Stimulated activated CD4-positive, alpha-beta T cell treated with anti-CD3 and anti-CD28 coated beads, Interleukin-15, amount 100 ng/mL, for 1 hour (primary cell): ENCODE data around the gene MALL.
"Not testable (repeated sequence)": the region's sequence is repeated elsewhere in the genome, so short reads cannot be mapped to it uniquely, and the experiment has no call there.

Experiments used
- DNase-seq, 2 donors: peaks; one replicate each; pipeline ENCODE4 v3.0.0-alpha.2; 2020; ENCODE audit warnings: low read depth in 1 of 2, low spot score in 1 of 2

The MALL gene

DNA sequence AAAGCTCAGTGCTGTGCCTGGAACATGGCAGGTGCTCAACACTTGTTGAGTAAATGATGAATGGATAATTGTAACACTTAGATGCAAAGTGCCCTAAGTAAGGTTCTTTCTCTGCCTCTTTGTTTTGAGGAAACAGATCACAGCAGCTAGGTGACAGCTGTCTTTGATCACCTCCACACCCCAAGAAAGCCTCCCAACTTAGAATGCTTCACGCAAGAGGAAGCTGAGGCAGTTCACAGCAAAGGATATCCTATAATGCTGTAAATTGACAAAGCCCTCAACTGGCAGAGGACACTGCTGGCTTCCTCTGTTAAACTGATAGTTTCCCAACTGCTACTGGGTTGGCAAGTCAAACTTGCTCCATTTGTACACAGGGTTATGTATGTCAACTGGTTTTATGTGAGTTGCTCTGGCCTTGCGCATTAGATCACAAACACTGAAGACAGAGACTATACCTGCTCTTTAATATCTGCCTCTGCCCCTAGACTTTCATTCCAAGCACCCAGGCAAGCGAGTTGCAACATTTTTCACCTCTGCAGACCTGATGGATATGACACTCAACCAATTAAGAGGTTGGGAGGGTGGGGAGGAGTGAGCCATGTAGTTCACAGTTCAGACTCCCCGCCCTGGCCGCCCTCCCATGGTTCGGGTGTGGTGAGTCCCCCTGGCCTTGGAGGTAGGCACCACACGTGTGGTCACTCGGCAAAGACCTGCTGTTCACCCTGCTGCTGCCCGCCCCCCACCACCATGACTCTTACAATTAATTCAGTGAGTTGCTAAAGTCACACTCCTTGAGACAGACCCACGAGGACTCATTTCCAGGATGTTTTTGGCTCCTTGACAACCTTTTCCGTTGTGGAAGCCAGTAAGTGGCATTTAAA is 4.8 kb upstream of the MALL start:
- no peak for DNase-seq

GRCh38 chr2:110116033-110116710 is 550 bp upstream of the MALL start:
- no peak for DNase-seq

DNA sequence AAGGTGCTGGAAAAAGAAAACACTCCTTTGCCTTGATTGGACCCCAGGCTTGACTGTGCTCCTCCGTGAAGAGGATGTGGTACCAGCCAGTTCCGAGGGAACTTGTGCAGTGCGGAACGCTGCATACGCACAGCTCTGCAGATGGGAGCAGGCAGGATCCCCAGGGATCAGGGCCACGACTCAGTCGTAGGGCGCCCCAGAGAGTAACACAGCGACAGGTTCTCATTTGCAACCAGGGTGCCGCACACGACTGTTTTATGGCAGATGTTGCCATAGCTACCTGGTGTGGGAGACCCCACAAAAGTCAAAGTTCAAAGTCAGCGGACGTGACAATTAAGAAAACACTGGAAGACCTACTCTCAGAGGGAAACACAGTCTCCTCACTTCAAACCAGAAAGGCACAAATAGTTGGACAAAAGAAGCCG is 779 bp downstream of the MALL start:
- no peak for DNase-seq

DNA sequence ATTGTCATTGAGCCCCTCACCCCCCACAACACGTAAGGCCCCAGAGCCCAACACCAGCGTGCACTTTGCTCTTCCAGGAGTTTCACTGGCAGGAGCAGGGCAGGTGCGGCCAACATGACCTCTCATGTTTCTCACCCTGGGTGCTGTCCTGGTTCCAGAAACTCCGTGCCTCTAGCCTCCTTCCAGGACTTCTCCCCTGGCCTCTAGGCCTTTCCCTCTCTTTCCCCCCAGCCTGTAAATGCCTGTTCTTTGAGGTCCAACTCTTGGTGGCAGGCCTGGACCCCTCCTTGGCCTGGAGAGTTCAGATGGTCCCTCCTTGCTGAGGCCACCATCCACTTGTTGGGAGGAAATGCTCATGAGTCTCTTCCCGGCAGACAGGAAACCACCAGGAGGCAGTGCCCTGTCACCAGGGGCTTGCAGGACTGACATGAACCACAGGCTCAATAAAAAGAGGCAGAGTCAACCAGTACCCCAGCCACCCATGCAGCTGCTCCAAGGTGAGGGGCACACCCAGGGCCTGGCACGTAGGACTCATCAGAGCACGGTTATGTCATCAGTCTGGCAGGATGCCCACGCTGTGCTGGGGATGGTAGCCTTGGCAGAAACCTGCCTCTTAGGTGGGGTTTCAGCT is 1.5 kb downstream of the MALL start:
- no peak for DNase-seq

DNA sequence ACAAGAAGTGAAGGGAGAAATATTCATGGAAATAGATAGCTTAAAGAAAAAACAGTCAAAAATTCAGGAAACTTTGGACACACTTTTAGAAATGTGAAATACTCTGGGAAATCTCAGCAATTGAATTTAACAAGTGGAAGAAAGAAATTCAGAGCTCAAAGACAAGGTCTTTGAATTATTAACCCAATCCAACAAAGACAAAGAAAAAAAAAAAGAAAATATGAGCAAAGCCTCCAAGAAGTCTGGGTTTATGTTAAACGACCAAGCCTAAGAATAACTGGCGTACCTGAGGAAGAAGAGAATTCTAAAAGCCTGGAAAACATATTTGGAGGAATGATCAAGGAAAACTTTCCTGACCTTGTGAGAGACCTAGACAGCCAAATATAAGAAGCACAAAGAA is 7.3 kb downstream of the MALL start:
- not testable (repeated sequence) for DNase-seq

DNA sequence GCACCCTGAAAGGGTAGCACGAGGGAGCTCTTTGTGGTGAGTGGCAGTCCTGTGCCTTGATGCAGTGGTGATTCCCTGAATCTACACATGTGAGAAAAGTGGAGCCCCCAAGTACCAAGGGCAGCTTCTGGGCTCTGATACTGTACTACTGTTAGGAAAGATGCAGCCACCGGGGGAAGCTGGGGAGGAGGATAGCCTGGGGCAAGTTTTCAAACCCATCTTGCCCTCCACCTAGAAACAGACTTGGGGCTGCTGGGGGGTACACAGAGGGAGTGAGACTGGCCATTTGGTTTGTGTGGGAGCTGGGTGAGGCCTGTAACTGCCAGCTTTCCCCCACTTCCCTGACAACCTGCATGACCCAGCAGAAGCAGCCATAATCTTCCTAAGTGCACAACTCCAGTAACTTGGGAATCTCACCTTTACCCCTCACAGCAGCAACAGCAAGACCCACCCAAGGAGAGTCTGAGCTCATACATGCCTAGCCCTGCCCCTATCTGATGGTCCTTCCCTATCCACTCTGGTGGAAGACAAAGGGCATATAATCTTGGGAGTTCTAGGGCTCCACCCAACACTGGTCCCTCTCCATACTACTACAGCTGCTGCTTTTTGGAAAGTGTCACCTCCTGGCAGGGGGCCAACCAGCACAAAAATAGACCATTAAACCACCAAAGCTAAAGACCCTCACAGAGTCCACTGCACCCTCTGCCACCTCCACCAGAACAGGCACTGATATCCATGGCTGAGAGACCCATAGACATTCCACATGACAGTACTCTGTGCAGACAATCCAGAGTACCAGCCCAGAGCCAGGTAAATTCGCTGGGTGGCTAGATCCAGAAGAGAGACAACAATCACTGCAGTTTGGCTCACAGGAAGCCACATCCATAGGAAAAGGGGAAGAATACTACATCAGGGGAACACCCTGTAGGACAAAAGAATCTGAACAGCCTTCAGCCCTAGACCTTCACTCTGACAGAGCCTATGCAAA is 8.2 kb downstream of the MALL start:
- no peak for DNase-seq

DNA sequence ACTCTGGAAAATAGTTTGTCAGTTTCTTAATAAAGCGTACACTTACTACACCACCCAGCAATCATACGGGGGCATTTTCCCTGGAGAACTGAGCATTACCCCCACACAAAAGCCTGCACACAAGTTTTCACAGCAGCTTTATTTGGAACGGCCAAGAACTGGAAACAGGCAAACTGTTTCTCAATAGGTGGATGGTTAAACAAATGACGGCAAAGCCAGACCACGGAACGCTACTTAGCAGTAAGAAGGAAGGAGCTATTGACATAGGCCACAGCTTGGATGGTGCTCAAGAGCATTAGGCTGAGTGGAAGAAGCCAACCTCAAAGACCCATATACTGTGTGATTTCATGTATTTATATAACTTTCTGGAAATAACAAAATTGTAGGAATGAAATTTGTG is 9.0 kb downstream of the MALL start:
- no peak for DNase-seq

DNA sequence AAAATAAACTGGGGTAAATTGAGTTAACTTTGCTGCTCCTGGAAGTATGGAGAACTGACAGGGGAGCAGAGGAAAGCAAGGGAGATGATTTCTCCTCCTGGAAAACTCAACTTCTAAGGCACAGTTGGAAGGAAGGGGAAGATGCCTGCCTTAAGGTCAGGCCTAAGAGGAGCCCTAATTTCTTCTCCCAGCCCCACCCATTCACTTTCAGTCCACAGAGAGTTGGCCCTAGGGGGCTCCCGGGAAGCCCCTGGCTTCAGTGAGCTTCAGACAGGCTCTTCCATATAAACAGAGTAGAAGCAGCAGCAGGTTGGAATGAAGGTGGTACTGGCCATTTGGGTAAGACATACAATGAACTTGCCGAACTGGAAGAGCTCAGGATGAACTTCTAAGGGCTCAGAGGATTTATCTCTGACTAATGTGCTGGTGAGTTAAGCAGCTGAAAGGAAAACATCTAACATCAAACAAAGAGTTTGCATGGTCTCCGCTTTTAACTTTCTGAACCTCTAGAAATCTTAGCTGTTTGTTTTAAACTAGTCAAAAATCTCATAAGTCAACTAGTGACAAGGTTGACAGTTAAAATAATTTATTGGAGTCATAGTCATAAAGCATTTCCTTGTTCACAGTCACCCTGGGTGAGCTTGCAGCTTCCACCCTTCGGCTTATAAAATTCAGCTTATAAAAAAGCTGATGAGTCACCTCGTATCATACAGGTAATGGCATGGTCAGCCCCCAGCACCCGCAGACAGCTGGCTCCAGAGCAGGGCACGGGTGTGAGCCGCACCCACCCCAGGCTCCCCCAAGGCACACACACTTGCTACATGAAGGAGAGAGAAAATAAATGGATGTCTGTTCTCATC is 9.8 kb downstream of the MALL start:
- no peak for DNase-seq

GRCh38 chr2:110105183-110105582 is 10.4 kb downstream of the MALL start:
- DNase-seq, result no peak

DNA sequence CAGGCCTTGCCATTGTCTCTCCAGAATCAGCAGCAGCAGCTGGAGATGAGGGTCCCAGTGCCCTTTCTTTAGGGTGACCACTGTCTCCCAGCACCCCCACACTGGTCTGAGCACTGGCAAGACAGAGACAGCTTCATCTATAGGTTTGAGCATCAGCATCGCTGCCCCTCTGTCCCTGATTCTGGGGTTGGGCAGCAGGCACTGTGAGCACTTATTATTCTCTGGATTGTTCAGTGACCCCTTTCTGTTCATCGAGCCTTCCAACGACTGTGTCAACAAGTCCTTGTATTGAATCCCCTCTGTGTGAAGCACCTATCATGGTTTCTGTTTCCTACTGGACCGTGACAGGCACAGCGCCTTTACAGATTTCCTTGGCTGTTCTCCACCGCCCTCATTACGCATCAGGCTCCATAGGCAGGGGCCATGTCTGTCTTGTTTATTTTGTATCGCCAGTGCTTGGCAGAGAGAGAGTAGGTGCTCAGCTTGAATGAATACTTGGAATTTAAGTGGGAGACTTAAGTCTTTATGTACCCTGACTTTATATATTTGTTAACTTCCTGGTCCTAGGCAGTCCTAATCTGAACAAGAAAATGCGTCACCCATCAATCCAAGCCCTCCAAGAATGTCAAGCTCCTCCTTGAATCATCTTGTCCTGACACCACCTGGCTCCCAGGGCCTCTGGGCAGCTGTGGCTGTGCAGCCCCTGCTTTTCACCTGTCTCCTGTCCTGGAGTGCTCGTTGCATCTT is 11.4 kb downstream of the MALL start:
- DNase-seq, result no peak

GRCh38 chr2:110103061-110103961 is 12.3 kb downstream of the MALL start:
- DNase-seq, result no peak

- no peak for DNase-seq
Measured at GRCh38 chr2:110101901-110102803, 13.5 kb downstream of the MALL start.

GRCh38 chr2:110101280-110101844 is 14.3 kb downstream of the MALL start:
- no peak for DNase-seq

GRCh38 chr2:110100880-110101279 is 14.7 kb downstream of the MALL start:
- DNase-seq, result not testable (repeated sequence)

DNA sequence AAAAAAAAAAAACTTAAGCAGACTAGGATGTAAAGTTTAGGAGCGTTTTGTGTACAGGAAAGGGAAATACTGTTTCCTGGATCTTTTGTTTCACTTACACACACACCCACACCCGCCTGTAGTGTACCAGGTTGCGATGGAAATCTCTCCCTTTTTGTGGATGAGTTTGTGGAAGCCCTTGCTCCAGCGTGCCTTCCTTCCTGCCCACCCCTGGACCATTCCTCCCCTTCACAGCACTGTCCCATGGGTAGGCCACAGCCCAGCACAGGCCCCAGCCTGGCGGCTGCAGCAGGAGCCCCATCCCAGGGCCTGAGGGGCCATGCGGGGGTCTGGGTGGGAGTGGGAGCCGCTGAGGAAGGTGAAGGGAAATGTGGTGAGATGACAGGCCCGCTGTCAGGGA is 15.1 kb downstream of the MALL start:
- DNase-seq, result no peak

- no peak for DNase-seq
Measured at GRCh38 chr2:110099471-110100225, 16.0 kb downstream of the MALL start.
